ENCODE measurements around the gene MYO7A.

The MYO7A gene

GRCh38 chr11:77175021-77175842 is 47.2 kb downstream of the MYO7A start:
- no peak for TF ChIP-seq ZNF274 (IDR thresholded peaks at IDR 0.05; ENCODE audit: low read depth, low read length)
- no peak overlapping the region for H3K4me3 ChIP-seq (ENCODE audit: low read length)

- TF ChIP-seq ZNF274 (IDR thresholded peaks at IDR 0.05; ENCODE audit: low read depth, low read length) = no peak
- H3K4me3 ChIP-seq (ENCODE audit: low read length) = no peak overlapping the region
Observed at GRCh38 chr11:77175869-77176539, 48.0 kb downstream of the MYO7A start.

- no peak overlapping the region for H3K4me3 ChIP-seq (ENCODE audit: low read length)
- no peak for TF ChIP-seq ZNF274 (IDR thresholded peaks at IDR 0.05; ENCODE audit: low read depth, low read length)
Observed at GRCh38 chr11:77176996-77177395, 49.0 kb downstream of the MYO7A start.

DNA sequence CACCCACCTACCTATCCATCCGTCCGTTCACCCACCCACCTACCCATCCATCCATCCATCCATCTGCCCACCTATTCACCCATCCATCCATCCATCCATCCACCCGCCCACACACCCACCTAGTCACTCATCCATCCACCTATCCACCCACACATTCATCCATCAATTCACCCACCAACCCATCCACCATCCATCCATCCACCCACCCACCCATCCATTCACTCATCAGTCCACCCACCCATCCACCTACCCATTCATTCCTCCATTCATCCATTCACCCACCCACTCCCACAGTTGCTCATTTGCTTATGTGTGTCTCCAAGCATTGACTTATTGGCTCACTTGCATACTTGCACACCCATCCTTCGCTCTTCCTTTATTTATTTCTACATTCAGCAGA is 50.1 kb downstream of the MYO7A start:
- H3K4me3 ChIP-seq (ENCODE audit: low read length) = no peak overlapping the region
- no peak for TF ChIP-seq ZNF274 (IDR thresholded peaks at IDR 0.05; ENCODE audit: low read depth, low read length)

- TF ChIP-seq ZNF274 (IDR thresholded peaks at IDR 0.05; ENCODE audit: low read depth, low read length) = no peak
- H3K4me3 ChIP-seq (ENCODE audit: low read length) = no peak overlapping the region
Observed at GRCh38 chr11:77179048-77179447, 51.0 kb downstream of the MYO7A start.

- no peak for TF ChIP-seq ZNF274 (IDR thresholded peaks at IDR 0.05; ENCODE audit: low read depth, low read length)
- H3K4me3 ChIP-seq (ENCODE audit: low read length) = no peak overlapping the region
Observed at GRCh38 chr11:77179681-77180080, 51.6 kb downstream of the MYO7A start.

DNA sequence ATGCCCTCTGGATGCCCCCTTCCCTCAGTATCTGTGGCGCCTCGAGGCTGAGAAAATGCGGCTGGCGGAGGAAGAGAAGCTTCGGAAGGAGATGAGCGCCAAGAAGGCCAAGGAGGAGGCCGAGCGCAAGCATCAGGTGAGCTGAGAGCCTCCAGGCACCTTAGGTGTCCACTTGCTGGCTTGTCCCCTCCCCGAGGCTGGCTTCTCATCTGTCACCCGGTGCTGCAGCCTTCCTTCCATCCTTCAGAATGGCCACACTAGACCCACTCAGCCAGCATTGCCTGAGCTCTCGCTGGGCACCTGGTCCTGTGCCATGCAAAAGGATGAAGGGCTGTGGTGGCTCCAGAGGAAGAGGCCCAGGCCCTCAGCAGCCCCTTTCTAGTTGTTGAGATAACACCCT is 52.3 kb downstream of the MYO7A start:
- TF ChIP-seq ZNF274 (IDR thresholded peaks at IDR 0.05; ENCODE audit: low read depth, low read length) = no peak

GRCh38 chr11:77181226-77181625 is 53.2 kb downstream of the MYO7A start:
- no peak for TF ChIP-seq ZNF274 (IDR thresholded peaks at IDR 0.05; ENCODE audit: low read depth, low read length)
- no peak overlapping the region for H3K4me3 ChIP-seq (ENCODE audit: low read length)

More for the DNA sequence above, 52.3 kb downstream of the MYO7A start:
- no peak overlapping the region for H3K4me3 ChIP-seq (ENCODE audit: low read length)

DNA sequence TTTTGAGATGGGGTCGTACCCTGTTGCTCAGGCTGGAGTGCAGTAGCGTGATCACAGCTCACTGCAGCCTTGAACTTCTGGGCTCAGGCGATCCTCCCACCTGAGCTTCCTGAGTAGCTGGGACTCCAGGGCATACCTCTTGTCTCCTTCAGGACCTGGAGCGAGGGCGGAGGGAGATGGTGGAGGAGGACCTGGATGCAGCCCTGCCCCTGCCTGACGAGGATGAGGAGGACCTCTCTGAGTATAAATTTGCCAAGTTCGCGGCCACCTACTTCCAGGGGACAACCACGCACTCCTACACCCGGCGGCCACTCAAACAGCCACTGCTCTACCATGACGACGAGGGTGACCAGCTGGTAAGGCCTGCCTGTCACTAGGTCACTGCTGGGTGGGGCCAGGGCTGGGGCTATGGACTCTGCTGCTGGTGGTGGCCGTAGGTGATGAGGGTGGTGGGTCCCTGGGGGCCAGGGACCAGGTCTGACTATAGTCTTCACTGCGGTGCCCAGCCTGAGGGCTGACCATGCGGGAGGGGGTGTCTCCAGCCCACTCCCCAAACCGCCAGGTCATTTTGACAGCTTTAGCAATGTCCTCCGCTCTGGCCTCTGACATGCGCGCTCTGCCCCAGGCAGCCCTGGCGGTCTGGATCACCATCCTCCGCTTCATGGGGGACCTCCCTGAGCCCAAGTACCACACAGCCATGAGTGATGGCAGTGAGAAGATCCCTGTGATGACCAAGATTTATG is 53.9 kb downstream of the MYO7A start:
- no peak overlapping the region for H3K4me3 ChIP-seq (ENCODE audit: low read length)
- no peak for TF ChIP-seq ZNF274 (IDR thresholded peaks at IDR 0.05; ENCODE audit: low read depth, low read length)

DNA sequence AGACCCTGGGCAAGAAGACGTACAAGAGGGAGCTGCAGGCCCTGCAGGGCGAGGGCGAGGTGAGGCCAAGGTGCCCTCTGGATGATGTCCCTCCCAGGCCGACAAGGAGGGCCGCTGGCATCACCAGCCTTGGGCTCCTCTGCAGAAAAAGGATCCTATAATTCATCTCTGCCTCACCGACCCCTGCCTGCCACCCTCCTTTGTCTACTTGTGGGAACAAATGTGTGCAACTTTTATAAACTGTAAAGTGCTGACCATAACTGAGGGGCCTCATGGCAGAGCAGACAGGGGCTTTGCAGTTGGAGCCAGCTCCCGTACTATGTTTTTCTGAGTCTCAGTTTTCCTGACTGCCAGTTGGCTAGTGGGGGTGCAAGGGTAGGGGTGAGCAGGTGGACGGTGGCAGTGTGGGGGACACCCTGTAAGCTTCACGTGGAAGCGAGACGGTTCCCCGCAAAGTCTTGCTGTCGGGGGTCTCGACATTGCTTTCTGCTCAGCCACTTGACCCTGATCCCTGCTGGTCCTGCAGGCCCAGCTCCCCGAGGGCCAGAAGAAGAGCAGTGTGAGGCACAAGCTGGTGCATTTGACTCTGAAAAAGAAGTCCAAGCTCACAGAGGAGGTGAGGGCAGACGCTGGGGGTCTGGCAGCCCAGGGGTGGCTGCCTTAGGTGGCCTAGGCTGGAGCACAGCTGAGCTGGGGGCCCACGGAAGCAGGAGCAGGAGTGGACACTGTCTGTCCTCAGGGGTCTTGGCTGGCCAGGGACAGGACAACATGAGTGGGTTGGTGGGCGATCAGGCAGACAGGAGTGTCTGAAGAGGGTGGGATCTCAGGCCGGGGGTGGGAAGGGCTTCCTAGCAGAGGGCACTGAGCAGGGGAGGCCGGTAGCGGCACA is 54.7 kb downstream of the MYO7A start:
- no peak for TF ChIP-seq ZNF274 (IDR thresholded peaks at IDR 0.05; ENCODE audit: low read depth, low read length)
- H3K4me3 ChIP-seq (ENCODE audit: low read length) = no peak overlapping the region

- no peak for TF ChIP-seq ZNF274 (IDR thresholded peaks at IDR 0.05; ENCODE audit: low read depth, low read length)
- H3K4me3 ChIP-seq (ENCODE audit: low read length) = no peak overlapping the region
Observed at GRCh38 chr11:77183431-77183984, 55.5 kb downstream of the MYO7A start.

- H3K4me3 ChIP-seq (ENCODE audit: low read length) = no peak overlapping the region
- TF ChIP-seq ZNF274 (IDR thresholded peaks at IDR 0.05; ENCODE audit: low read depth, low read length) = no peak
Observed at GRCh38 chr11:77184136-77184860, 56.3 kb downstream of the MYO7A start.

- no peak for TF ChIP-seq ZNF274 (IDR thresholded peaks at IDR 0.05; ENCODE audit: low read depth, low read length)
- H3K4me3 ChIP-seq (ENCODE audit: low read length) = no peak overlapping the region
Observed at GRCh38 chr11:77186302-77186701, 58.3 kb downstream of the MYO7A start.

Measured in GM08714 (cell line).